Measurements from ENCODE around the gene TSPOAP1.
A peak's percentile ranks its signal among the peaks of the same experiment; 100 is the strongest.

Gene TSPOAP1

DNA sequence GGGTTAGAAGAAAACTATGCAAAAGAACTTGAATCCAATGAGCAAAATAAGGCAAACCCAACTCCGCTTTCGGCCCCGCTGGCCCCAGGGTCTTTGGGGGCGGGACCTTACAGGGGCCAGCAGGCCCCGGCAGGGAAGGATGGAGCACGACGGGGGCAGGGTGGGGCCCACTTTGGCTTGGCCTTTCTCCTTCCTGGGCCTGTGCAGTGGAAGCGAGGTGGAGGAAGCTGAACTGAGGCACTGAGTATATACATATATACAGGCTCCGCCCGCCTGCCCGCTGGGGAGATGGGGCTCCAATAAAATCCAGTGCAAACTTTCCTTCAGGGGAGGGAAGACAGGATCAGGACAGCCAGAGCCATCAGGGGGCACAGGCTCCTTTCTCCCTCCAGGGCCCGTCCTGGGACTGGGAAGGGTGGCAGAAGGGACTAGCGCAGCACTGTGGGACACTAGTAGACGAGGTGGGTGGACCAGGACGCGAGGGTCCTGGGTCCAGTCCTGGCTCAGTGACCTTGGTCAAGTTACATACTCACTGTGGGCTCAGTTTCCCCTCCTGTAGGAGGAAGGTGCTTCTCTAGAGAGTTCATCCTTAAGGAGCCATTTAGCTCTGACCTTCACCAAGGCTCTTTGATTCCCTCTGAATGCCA lies 27.0 kb downstream of the TSPOAP1 start:
- Histone ChIP-seq H3K27ac (no peak overlapping the region), H3K9me3 (no peaks in the 10 kb centered on the region), H3K36me3 (no peaks in the 10 kb centered on the region), H3K4me1 (ENCODE audit: control insufficient read depth in 1 of 2, insufficient read depth in 1 of 2, low read depth in 1 of 2, low read length in 1 of 2) (peaks cover 6 to 10% of the 10 kb centered on the region in 2 experiments), H3K27me3 (no peaks in the 10 kb centered on the region), H3K4me3 (ENCODE audit: low read depth in 1 of 2, low read length in 1 of 2) (no peak overlapping the region)
- no peak for TF ChIP-seq CTCF (IDR thresholded peaks at IDR 0.05)

DNA sequence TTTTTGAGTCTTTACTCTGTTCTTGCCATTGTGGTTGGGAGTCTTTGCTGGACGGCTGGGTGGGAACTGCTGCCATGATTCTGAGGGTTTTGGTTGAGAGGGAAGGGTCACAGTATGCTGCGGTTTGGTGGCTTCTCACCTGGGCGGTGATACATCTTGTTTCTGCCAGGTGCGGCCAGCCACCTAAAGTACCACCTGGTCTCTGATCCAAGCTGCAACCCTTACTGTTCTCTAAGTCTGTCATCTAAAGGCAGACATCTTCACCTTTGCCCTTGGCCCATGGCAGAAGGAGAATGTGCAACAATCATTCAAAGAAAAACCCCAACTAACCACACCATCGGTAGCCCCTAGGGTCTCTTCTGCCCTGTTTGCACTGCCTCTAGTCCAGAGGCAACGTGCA lies 28.3 kb downstream of the TSPOAP1 start:
- Histone ChIP-seq H3K36me3 (no peaks in the 10 kb centered on the region), H3K27me3 (no peaks in the 10 kb centered on the region), H3K4me1 (ENCODE audit: control insufficient read depth in 1 of 2, insufficient read depth in 1 of 2, low read depth in 1 of 2, low read length in 1 of 2) (peaks cover 6 to 10% of the 10 kb centered on the region in 2 experiments), H3K27ac (no peak overlapping the region), H3K4me3 (ENCODE audit: low read depth in 1 of 2, low read length in 1 of 2) (no peak overlapping the region), H3K9me3 (no peaks in the 10 kb centered on the region)
- TF ChIP-seq CTCF (IDR thresholded peaks at IDR 0.05): no peak

DNA sequence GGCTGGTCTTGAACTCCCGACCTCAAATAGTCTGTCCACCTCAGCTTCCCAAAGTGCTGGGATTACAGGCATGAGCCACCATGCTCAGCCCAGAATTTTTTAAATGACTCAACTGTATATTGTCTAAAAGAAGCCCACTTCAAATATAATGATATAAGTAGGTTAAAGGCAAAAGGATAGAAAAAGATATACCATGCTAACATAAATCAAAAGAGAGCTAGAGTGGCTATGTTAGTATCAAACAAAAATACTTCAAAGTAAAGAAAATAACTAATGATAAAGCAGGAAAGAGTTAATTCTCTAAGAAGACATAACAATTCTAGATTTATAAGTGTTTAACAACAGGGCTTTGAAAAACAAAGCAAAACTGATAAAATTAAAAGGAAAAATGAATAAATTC lies 34.6 kb downstream of the TSPOAP1 start:
- peak overlapping the region; percentile 20 for H3K27ac ChIP-seq
- peaks cover 21 to 28% of the 10 kb centered on the region in 2 experiments for H3K4me1 ChIP-seq (ENCODE audit: control insufficient read depth in 1 of 2, insufficient read depth in 1 of 2, low read depth in 1 of 2, low read length in 1 of 2)
- H3K4me3 ChIP-seq (ENCODE audit: low read depth in 1 of 2, low read length in 1 of 2): no peak overlapping the region
- no peaks in the 10 kb centered on the region for H3K36me3 ChIP-seq
- TF ChIP-seq CTCF (IDR thresholded peaks at IDR 0.05): no peak
- H3K27me3 ChIP-seq: no peaks in the 10 kb centered on the region
- H3K9me3 ChIP-seq: no peaks in the 10 kb centered on the region

DNA sequence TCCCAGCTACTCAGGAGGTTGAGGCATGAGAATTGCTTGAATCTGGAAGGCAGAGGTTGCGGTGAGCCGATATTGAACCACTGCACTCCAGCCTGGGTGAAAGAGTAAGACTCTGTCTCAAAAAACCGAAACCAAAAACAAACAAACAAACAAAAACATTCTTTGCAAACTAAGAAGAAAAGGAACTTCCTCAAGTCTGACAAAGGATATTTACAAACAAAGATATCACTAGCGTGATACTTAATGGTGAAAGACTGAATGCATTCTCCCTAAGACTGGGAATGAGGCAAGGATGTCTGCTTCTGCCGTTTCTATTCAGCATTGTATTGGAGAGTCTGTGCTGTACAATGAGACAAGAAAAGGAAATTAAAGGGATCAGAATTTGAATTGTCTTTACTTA lies 37.3 kb downstream of the TSPOAP1 start:
- H3K36me3 ChIP-seq: no peaks in the 10 kb centered on the region
- no peaks in the 10 kb centered on the region for H3K9me3 ChIP-seq
- no peak for TF ChIP-seq CTCF (IDR thresholded peaks at IDR 0.05)
- peak overlapping the region; percentile 69 for H3K27ac ChIP-seq
- H3K4me3 ChIP-seq (ENCODE audit: low read depth in 1 of 2, low read length in 1 of 2): no peak overlapping the region
- H3K27me3 ChIP-seq: no peaks in the 10 kb centered on the region
- H3K4me1 ChIP-seq (ENCODE audit: control insufficient read depth in 1 of 2, insufficient read depth in 1 of 2, low read depth in 1 of 2, low read length in 1 of 2): peaks cover 39 to 47% of the 10 kb centered on the region in 2 experiments

- peak overlapping the region; percentile 69 for H3K27ac ChIP-seq
- H3K9me3 ChIP-seq: no peaks in the 10 kb centered on the region
- H3K4me3 ChIP-seq (ENCODE audit: low read depth in 1 of 2, low read length in 1 of 2): no peak overlapping the region
- H3K4me1 ChIP-seq (ENCODE audit: control insufficient read depth in 1 of 2, insufficient read depth in 1 of 2, low read depth in 1 of 2, low read length in 1 of 2): peaks cover 53 to 56% of the 10 kb centered on the region in 2 experiments
- no peaks in the 10 kb centered on the region for H3K36me3 ChIP-seq
- H3K27me3 ChIP-seq: no peaks in the 10 kb centered on the region
- TF ChIP-seq CTCF (IDR thresholded peaks at IDR 0.05): no peak
These were observed 38.7 kb downstream of the TSPOAP1 start for GRCh38 chr17:58289869-58290268.
